ENCODE results near the gene EXD3. TPM values are rescaled to one million over a fixed set of nuclear protein-coding genes. Genes with fewer than 3 reads are reported as not detected.

The EXD3 gene
- total and polyA plus RNA-seq, 9 of the 15 experiments (the other 6 are each of a cell fraction or from before 2014, with no cell fraction given): 0.29 to 12.5 (median 3.9) TPM

DNA sequence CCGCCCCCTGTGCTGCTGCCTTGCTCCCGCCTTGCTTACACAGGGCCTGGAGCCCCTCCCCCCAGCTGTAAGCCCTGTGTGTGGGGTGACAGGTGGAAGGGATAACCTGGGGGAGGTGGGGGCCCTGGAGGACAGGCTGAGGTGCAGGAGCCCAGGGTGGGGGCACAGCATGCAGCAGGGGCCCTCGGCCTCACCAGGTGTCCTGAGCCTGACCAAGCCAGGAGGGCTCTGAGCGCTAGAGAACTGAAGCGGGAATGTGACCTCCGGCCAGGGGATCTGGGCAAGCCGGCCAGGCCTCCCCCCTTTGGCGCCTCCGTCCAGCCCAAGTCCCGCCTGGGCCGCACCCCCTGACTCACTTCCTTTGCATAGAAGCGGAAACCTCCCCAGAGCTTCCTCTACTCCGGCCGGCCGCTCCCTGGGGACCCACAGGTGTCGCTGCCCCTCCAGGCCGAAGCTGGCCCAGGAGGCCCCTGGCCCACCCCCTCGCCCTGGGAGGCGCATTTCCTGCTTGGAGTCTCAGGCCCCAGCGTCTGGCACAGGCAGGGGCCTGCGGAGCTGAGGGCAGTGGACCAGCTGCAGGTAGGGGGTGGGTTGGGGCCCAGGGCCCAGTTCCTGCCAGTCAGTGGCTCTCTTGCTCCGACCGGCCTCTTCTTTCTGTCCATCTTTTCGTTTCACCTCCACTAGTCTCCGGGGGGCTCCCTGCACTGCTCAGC lies 145.5 kb downstream of the EXD3 start, which contains the start of gene TOR4A (continued):
- no peak for TF ChIP-seq CBX8 (IDR thresholded peaks at IDR 0.05; ENCODE audit: borderline replicate concordance, extremely low read depth, low read depth, low read length, poor library complexity, severe bottlenecking)
- TF ChIP-seq MTA3 (IDR thresholded peaks at IDR 0.05; ENCODE audit: borderline replicate concordance): peak; percentile 40
- TF ChIP-seq ETS1 (conservative IDR thresholded peaks at IDR 0.05; ENCODE audit: control insufficient read depth, low read depth, low read length): peak; percentile 27; the same call in 1 of the 2 replicates
- no peak; a peak in 1 of 4 replicates for TF ChIP-seq MLLT1 (IDR thresholded peaks at IDR 0.05)
- TF ChIP-seq ZNF695 (CRISPR knock-in tag; IDR thresholded peaks at IDR 0.05): no peak
- no peak for TF ChIP-seq MIER1 (IDR thresholded peaks at IDR 0.05; ENCODE audit: low read depth)
- TF ChIP-seq, protein P1, sequence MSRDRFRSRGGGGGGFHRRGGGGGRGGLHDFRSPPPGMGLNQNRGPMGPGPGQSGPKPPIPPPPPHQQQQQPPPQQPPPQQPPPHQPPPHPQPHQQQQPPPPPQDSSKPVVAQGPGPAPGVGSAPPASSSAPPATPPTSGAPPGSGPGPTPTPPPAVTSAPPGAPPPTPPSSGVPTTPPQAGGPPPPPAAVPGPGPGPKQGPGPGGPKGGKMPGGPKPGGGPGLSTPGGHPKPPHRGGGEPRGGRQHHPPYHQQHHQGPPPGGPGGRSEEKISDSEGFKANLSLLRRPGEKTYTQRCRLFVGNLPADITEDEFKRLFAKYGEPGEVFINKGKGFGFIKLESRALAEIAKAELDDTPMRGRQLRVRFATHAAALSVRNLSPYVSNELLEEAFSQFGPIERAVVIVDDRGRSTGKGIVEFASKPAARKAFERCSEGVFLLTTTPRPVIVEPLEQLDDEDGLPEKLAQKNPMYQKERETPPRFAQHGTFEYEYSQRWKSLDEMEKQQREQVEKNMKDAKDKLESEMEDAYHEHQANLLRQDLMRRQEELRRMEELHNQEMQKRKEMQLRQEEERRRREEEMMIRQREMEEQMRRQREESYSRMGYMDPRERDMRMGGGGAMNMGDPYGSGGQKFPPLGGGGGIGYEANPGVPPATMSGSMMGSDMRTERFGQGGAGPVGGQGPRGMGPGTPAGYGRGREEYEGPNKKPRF (IDR thresholded peaks at IDR 0.05; ENCODE audit: low read depth, low read length): no peak
- peak; percentile 83 for TF ChIP-seq HMGN3 (IDR thresholded peaks at IDR 0.05; ENCODE audit: borderline replicate concordance, extremely low read depth, insufficient read length, low read depth, low read length)
- TF ChIP-seq TRIM25 (IDR thresholded peaks at IDR 0.05; ENCODE audit: borderline replicate concordance): no peak
- TF ChIP-seq ZNF644 (tag; IDR thresholded peaks at IDR 0.05; ENCODE audit: low read depth): no peak
- TF ChIP-seq ZNF583 (CRISPR knock-in tag; IDR thresholded peaks at IDR 0.05): peak; percentile 21; the same call in 1 of the 2 replicates
- TF ChIP-seq BRD4 (IDR thresholded peaks at IDR 0.05): no peak; the same call in 1 of the 2 replicates
- TF ChIP-seq PRPF4 (IDR thresholded peaks at IDR 0.05; ENCODE audit: insufficient read depth, low read depth, low read length, poor library complexity, severe bottlenecking): no peak
- no peak for TF ChIP-seq ZNF830 (CRISPR knock-in tag; IDR thresholded peaks at IDR 0.05)
- peak; percentile 23 for TF ChIP-seq NEUROD1 (IDR thresholded peaks at IDR 0.05; ENCODE audit: borderline replicate concordance, low read depth, low read length, partially characterized antibody)
- peak; percentile 9; the same call in 1 of the 2 replicates for TF ChIP-seq CBX5 (IDR thresholded peaks at IDR 0.05; ENCODE audit: borderline replicate concordance, low read depth)
- TF ChIP-seq EWSR1 (IDR thresholded peaks at IDR 0.05; ENCODE audit: borderline replicate concordance, low read depth, partially characterized antibody): no peak
